SK-N-SH treated with all-trans-retinoic acid at 6 μM for 48 hours (cell line): ENCODE measurements around the gene HTR2A.

Experiments
- ISL1 ChIP-seq: fragments of 250-450 bp; sonication (Bioruptor Pico); IDR thresholded peaks from 2 replicates; pipeline ENCODE4 v2.1.2; 2022; ENCODE audit warnings: mild to moderate bottlenecking, moderate library complexity
- PATZ1 ChIP-seq: fragments of 250-450 bp; sonication (Bioruptor Pico); IDR thresholded peaks from 2 replicates; pipeline ENCODE4 v1.8.0; 2020; ENCODE audit warnings: mild to moderate bottlenecking, moderate library complexity, borderline replicate concordance
- ZFP30 ChIP-seq: fragments of 450-650 bp; formaldehyde crosslinking; IDR thresholded peaks from 2 replicates; pipeline ENCODE4 v1.5.0; 2022; ENCODE audit warnings: mild to moderate bottlenecking, moderate library complexity

- TF ChIP-seq ZFP30 (CRISPR knock-in tag) (no peak), PATZ1 (no peak), ISL1 (CRISPR knock-in tag) (no peak)
Observed at GRCh38 chr13:46850214-46850613, 46.6 kb downstream of the HTR2A start.
